ENCODE results near the gene C5orf63. TPM values are rescaled to one million over a fixed set of nuclear protein-coding genes. Genes with fewer than 3 reads are reported as not detected.

The C5orf63 gene
- total RNA-seq, 1 donor from 2014 or later = 10.3 TPM

- Histone ChIP-seq H3K36me3 (no peaks in the 10 kb centered on the region), H3K4me1 (peaks cover 57% of the 10 kb centered on the region), H3K4me3 (peak within 1 kb of the TSS; percentile 95), H3K27me3 (ENCODE audit: low read depth) (no peaks in the 10 kb centered on the region), H3K9me3 (replicated peaks) (no peaks in the 10 kb centered on the region), H3K27ac (replicated peaks) (peak within 1 kb of the TSS; percentile 96)
- intact Hi-C loops (cut with micrococcal nuclease) = no loop called here
- DNase-seq = peak; percentile 96
- peak; percentile 42 for TF ChIP-seq CTCF (IDR thresholded peaks at IDR 0.05; ENCODE audit: borderline replicate concordance)
These were observed 42.8 kb downstream of the C5orf63 start, which contains the start of gene MARCHF3 for GRCh38 chr5:127030259-127031146. Gene MARCHF3 (minus strand): TSS chr5:127030558. CDS start chr5:126918171, 112,387 bp downstream.

GRCh38 chr5:127029581-127030258, 43.6 kb downstream of the C5orf63 start:
- peak overlapping the region; percentile 96 for H3K27ac ChIP-seq (replicated peaks)
- H3K36me3 ChIP-seq = no peaks in the 10 kb centered on the region
- H3K4me1 ChIP-seq = peaks cover 63% of the 10 kb centered on the region
- no peaks in the 10 kb centered on the region for H3K27me3 ChIP-seq (ENCODE audit: low read depth)
- H3K9me3 ChIP-seq (replicated peaks) = no peaks in the 10 kb centered on the region
- peak overlapping the region; percentile 95 for H3K4me3 ChIP-seq
- DNase-seq = peak; percentile 35
- intact Hi-C loops (cut with micrococcal nuclease) = no loop called here
- TF ChIP-seq CTCF (IDR thresholded peaks at IDR 0.05; ENCODE audit: borderline replicate concordance) = peak; percentile 62

GRCh38 chr5:127028822-127029457, 44.4 kb downstream of the C5orf63 start:
- peaks cover 71% of the 10 kb centered on the region for H3K4me1 ChIP-seq
- no peaks in the 10 kb centered on the region for H3K9me3 ChIP-seq (replicated peaks)
- no peak for TF ChIP-seq CTCF (IDR thresholded peaks at IDR 0.05; ENCODE audit: borderline replicate concordance)
- H3K4me3 ChIP-seq = peak overlapping the region; percentile 95
- peak overlapping the region; percentile 96 for H3K27ac ChIP-seq (replicated peaks)
- intact Hi-C loops (cut with micrococcal nuclease) = no loop called here
- no peaks in the 10 kb centered on the region for H3K36me3 ChIP-seq
- no peaks in the 10 kb centered on the region for H3K27me3 ChIP-seq (ENCODE audit: low read depth)
- DNase-seq = no peak

GRCh38 chr5:127027539-127027938, 45.8 kb downstream of the C5orf63 start:
- Histone ChIP-seq H3K36me3 (no peaks in the 10 kb centered on the region), H3K4me1 (peaks cover 74% of the 10 kb centered on the region), H3K4me3 (no peak overlapping the region), H3K9me3 (replicated peaks) (no peaks in the 10 kb centered on the region), H3K27me3 (ENCODE audit: low read depth) (no peaks in the 10 kb centered on the region), H3K27ac (replicated peaks) (peak overlapping the region; percentile 58)
- intact Hi-C loops (cut with micrococcal nuclease) = no loop called here
- no peak for DNase-seq
- TF ChIP-seq CTCF (IDR thresholded peaks at IDR 0.05; ENCODE audit: borderline replicate concordance) = no peak

GRCh38 chr5:127026166-127026565, 47.1 kb downstream of the C5orf63 start:
- intact Hi-C loops (cut with micrococcal nuclease) = no loop called here
- Histone ChIP-seq H3K4me1 (peaks cover 69% of the 10 kb centered on the region), H3K36me3 (no peaks in the 10 kb centered on the region), H3K9me3 (replicated peaks) (no peaks in the 10 kb centered on the region), H3K4me3 (no peak overlapping the region), H3K27me3 (ENCODE audit: low read depth) (no peaks in the 10 kb centered on the region), H3K27ac (replicated peaks) (peak overlapping the region; percentile 58)
- no peak for DNase-seq
- TF ChIP-seq CTCF (IDR thresholded peaks at IDR 0.05; ENCODE audit: borderline replicate concordance) = no peak
